ENCODE data around the gene MLLT11. TPM values are rescaled to one million over a fixed set of nuclear protein-coding genes. Genes with fewer than 3 reads are reported as not detected.

MLLT11 gene
- total RNA-seq, 1 donor from 2014 or later: 27.8 TPM

- H3K27me3 Mint-ChIP-seq (ENCODE audit: unreplicated experiment): peaks cover 10% of the 10 kb centered on the region
- no peak for TF ChIP-seq CTCF (IDR thresholded peaks at IDR 0.05; ENCODE audit: unreplicated experiment)
- DNase-seq (ENCODE audit: low spot score): no peak
- H3K27ac Mint-ChIP-seq (ENCODE audit: unreplicated experiment): peak overlapping the region; percentile 91
- H3K36me3 Mint-ChIP-seq (ENCODE audit: low read depth, unreplicated experiment): peaks cover 30% of the 10 kb centered on the region
- peak overlapping the region; percentile 98 for H3K4me3 Mint-ChIP-seq (ENCODE audit: unreplicated experiment)
- H3K9me3 Mint-ChIP-seq (ENCODE audit: unreplicated experiment): no peaks in the 10 kb centered on the region
- H3K4me1 Mint-ChIP-seq (ENCODE audit: unreplicated experiment): peaks cover 56% of the 10 kb centered on the region
Measured at GRCh38 chr1:151060657-151061421, 642 bp downstream of the MLLT11 start.

GRCh38 chr1:151061704-151062103 is 1.5 kb downstream of the MLLT11 start:
- H3K36me3 Mint-ChIP-seq (ENCODE audit: low read depth, unreplicated experiment): peaks cover 30% of the 10 kb centered on the region
- peaks cover 48% of the 10 kb centered on the region for H3K4me1 Mint-ChIP-seq (ENCODE audit: unreplicated experiment)
- no peak for DNase-seq (ENCODE audit: low spot score)
- peaks cover 10% of the 10 kb centered on the region for H3K27me3 Mint-ChIP-seq (ENCODE audit: unreplicated experiment)
- H3K9me3 Mint-ChIP-seq (ENCODE audit: unreplicated experiment): no peaks in the 10 kb centered on the region
- H3K4me3 Mint-ChIP-seq (ENCODE audit: unreplicated experiment): peak overlapping the region; percentile 98
- no peak for TF ChIP-seq CTCF (IDR thresholded peaks at IDR 0.05; ENCODE audit: unreplicated experiment)
- peak overlapping the region; percentile 28 for H3K27ac Mint-ChIP-seq (ENCODE audit: unreplicated experiment)

GRCh38 chr1:151062741-151063371 is 2.7 kb downstream of the MLLT11 start:
- peaks cover 22% of the 10 kb centered on the region for H3K36me3 Mint-ChIP-seq (ENCODE audit: low read depth, unreplicated experiment)
- no peak for DNase-seq (ENCODE audit: low spot score)
- H3K4me1 Mint-ChIP-seq (ENCODE audit: unreplicated experiment): peaks cover 36% of the 10 kb centered on the region
- peak overlapping the region; percentile 39 for H3K27ac Mint-ChIP-seq (ENCODE audit: unreplicated experiment)
- TF ChIP-seq CTCF (IDR thresholded peaks at IDR 0.05; ENCODE audit: unreplicated experiment): no peak
- peaks cover 4% of the 10 kb centered on the region for H3K27me3 Mint-ChIP-seq (ENCODE audit: unreplicated experiment)
- peak overlapping the region; percentile 98 for H3K4me3 Mint-ChIP-seq (ENCODE audit: unreplicated experiment)
- H3K9me3 Mint-ChIP-seq (ENCODE audit: unreplicated experiment): no peaks in the 10 kb centered on the region

GRCh38 chr1:151065089-151065645 is 5.0 kb downstream of the MLLT11 start:
- Mint-ChIP-seq H3K27ac (ENCODE audit: unreplicated experiment) (peak overlapping the region; percentile 90), H3K27me3 (ENCODE audit: unreplicated experiment) (peaks cover 2% of the 10 kb centered on the region), H3K4me3 (ENCODE audit: unreplicated experiment) (peak overlapping the region; percentile 84), H3K9me3 (ENCODE audit: unreplicated experiment) (no peaks in the 10 kb centered on the region), H3K36me3 (ENCODE audit: low read depth, unreplicated experiment) (peaks cover 13% of the 10 kb centered on the region), H3K4me1 (ENCODE audit: unreplicated experiment) (peaks cover 28% of the 10 kb centered on the region)
- DNase-seq (ENCODE audit: low spot score): no peak
- TF ChIP-seq CTCF (IDR thresholded peaks at IDR 0.05; ENCODE audit: unreplicated experiment): no peak

GRCh38 chr1:151067185-151067584 is 7.0 kb downstream of the MLLT11 start:
- Mint-ChIP-seq H3K4me1 (ENCODE audit: unreplicated experiment) (peaks cover 20% of the 10 kb centered on the region), H3K27me3 (ENCODE audit: unreplicated experiment) (peaks cover 9% of the 10 kb centered on the region), H3K36me3 (ENCODE audit: low read depth, unreplicated experiment) (peaks cover 9% of the 10 kb centered on the region), H3K27ac (ENCODE audit: unreplicated experiment) (no peak overlapping the region), H3K9me3 (ENCODE audit: unreplicated experiment) (no peaks in the 10 kb centered on the region), H3K4me3 (ENCODE audit: unreplicated experiment) (no peak overlapping the region)
- no peak for TF ChIP-seq CTCF (IDR thresholded peaks at IDR 0.05; ENCODE audit: unreplicated experiment)
- DNase-seq (ENCODE audit: low spot score): no peak
